Liver (tissue), 3 donors: ENCODE measurements around the gene CCBE1.

Experiments
- JUND ChIP-seq, 2 donors: IDR thresholded peaks; 2 replicates each; pipeline ENCODE4 v1.6.1; 2016; ENCODE audit warnings: antibody characterized with exemption in 2 of 2
- RAD21 ChIP-seq, 2 donors: IDR thresholded peaks; 2 replicates each; pipeline ENCODE4 v1.6.1; 2016; ENCODE audit warnings: antibody characterized with exemption in 2 of 2, mild to moderate bottlenecking in 2 of 2
- RXRA ChIP-seq, 2 donors: IDR thresholded peaks; 2 replicates each; pipeline ENCODE4 v1.6.1; 2017 to 2018; ENCODE audit warnings: antibody characterized with exemption in 2 of 2, mild to moderate bottlenecking in 1 of 2
- SP1 ChIP-seq: IDR thresholded peaks from 2 replicates; pipeline ENCODE4 v1.6.1; 2018; ENCODE audit warnings: antibody characterized with exemption, mild to moderate bottlenecking
- YY1 ChIP-seq: IDR thresholded peaks from 2 replicates; pipeline ENCODE4 v1.6.1; 2016; ENCODE audit warnings: antibody characterized with exemption, mild to moderate bottlenecking
- TF ChIP-seq, protein P1 (sequence below): fragments of 150-350 bp; IDR thresholded peaks from 2 replicates; pipeline ENCODE4 v1.5.1; 2017; ENCODE audit warnings: improper control_type of control experiment, low read depth, low read length; ENCODE audit not compliant: missing input control
- TF ChIP-seq, protein P2 (sequence below): IDR thresholded peaks from 2 replicates; pipeline ENCODE4 v1.6.1; 2016; ENCODE audit warnings: antibody characterized with exemption
- TF ChIP-seq, protein P3 (sequence below): IDR thresholded peaks from 2 replicates; pipeline ENCODE4 v1.6.1; 2016; ENCODE audit warnings: antibody characterized with exemption
- donor health status: healthy.
- donor health status: healthy.

DNA sequence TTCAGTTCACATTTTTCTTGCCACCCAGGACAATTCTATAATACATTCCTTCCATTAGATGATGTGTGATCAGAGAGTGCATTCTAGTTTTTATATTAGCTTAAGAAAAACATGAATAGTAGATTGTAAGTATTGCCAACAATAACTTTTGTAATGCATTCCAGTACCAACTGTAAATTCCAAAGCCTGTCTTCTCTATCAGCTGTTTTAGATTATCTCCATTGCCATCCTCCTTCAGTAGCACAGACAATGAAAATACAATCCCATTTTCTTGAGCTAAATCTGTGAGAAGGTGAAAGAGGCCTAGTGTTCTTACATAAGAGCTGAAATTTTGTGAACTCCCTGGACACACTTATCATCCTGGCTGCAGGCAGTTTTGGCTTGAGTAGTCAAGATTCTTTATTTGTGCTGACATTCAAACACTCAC is 103.9 kb downstream of the CCBE1 start:
- TF ChIP-seq, protein P1, sequence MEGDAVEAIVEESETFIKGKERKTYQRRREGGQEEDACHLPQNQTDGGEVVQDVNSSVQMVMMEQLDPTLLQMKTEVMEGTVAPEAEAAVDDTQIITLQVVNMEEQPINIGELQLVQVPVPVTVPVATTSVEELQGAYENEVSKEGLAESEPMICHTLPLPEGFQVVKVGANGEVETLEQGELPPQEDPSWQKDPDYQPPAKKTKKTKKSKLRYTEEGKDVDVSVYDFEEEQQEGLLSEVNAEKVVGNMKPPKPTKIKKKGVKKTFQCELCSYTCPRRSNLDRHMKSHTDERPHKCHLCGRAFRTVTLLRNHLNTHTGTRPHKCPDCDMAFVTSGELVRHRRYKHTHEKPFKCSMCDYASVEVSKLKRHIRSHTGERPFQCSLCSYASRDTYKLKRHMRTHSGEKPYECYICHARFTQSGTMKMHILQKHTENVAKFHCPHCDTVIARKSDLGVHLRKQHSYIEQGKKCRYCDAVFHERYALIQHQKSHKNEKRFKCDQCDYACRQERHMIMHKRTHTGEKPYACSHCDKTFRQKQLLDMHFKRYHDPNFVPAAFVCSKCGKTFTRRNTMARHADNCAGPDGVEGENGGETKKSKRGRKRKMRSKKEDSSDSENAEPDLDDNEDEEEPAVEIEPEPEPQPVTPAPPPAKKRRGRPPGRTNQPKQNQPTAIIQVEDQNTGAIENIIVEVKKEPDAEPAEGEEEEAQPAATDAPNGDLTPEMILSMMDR, result no peak
- TF ChIP-seq, protein P2, sequence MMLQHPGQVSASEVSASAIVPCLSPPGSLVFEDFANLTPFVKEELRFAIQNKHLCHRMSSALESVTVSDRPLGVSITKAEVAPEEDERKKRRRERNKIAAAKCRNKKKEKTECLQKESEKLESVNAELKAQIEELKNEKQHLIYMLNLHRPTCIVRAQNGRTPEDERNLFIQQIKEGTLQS, result no peak
- no peak for TF ChIP-seq RXRA (IDR thresholded peaks at IDR 0.05)
- TF ChIP-seq YY1, result no peak
- TF ChIP-seq, protein P3, sequence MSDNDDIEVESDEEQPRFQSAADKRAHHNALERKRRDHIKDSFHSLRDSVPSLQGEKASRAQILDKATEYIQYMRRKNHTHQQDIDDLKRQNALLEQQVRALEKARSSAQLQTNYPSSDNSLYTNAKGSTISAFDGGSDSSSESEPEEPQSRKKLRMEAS, result no peak
- no peak for TF ChIP-seq RAD21 (IDR thresholded peaks at IDR 0.05)
- TF ChIP-seq SP1, result no peak
- no peak for TF ChIP-seq JUND (IDR thresholded peaks at IDR 0.05)
